ENCODE results near the gene VHLL.

The VHLL gene

GRCh38 chr1:156279837-156280236, 19.3 kb downstream of the VHLL start:
- Histone ChIP-seq H3K27ac (ENCODE audit: low read length) (no peak overlapping the region), H3K4me1 (ENCODE audit: control insufficient read depth in 1 of 2, insufficient read depth in 2 of 2, low read length in 2 of 2) (peaks cover 16 to 28% of the 10 kb centered on the region in 2 donors), H3K4me3 (ENCODE audit: low read depth in 1 of 2, low read length in 2 of 2) (no peak overlapping the region), H3K9me3 (ENCODE audit: control insufficient read depth in 1 of 2, low read length in 2 of 2) (no peaks in the 10 kb centered on the region), H3K27me3 (ENCODE audit: low read depth, low read length) (no peaks in the 10 kb centered on the region), H3K36me3 (ENCODE audit: control insufficient read depth in 1 of 2, insufficient read depth in 2 of 2, low read length in 2 of 2) (peaks cover 28 to 41% of the 10 kb centered on the region in 2 donors)

- Histone ChIP-seq H3K4me1 (ENCODE audit: control insufficient read depth in 1 of 2, insufficient read depth in 2 of 2, low read length in 2 of 2) (peaks cover 7 to 14% of the 10 kb centered on the region in 2 donors), H3K9me3 (ENCODE audit: control insufficient read depth in 1 of 2, low read length in 2 of 2) (no peaks in the 10 kb centered on the region), H3K36me3 (ENCODE audit: control insufficient read depth in 1 of 2, insufficient read depth in 2 of 2, low read length in 2 of 2) (peaks cover 54 to 66% of the 10 kb centered on the region in 2 donors), H3K27ac (ENCODE audit: low read length) (no peak overlapping the region), H3K4me3 (ENCODE audit: low read depth in 1 of 2, low read length in 2 of 2) (no peak overlapping the region), H3K27me3 (ENCODE audit: low read depth, low read length) (no peaks in the 10 kb centered on the region)
Observed at GRCh38 chr1:156276966-156277381, 22.1 kb downstream of the VHLL start.

- H3K27me3 ChIP-seq (ENCODE audit: low read depth, low read length) = no peaks in the 10 kb centered on the region
- no peak overlapping the region for H3K4me3 ChIP-seq (ENCODE audit: low read depth in 1 of 2, low read length in 2 of 2)
- no peak overlapping the region for H3K27ac ChIP-seq (ENCODE audit: low read length)
- no peaks in the 10 kb centered on the region for H3K9me3 ChIP-seq (ENCODE audit: control insufficient read depth in 1 of 2, low read length in 2 of 2)
- peaks cover 57 to 70% of the 10 kb centered on the region in 2 donors for H3K36me3 ChIP-seq (ENCODE audit: control insufficient read depth in 1 of 2, insufficient read depth in 2 of 2, low read length in 2 of 2)
- H3K4me1 ChIP-seq (ENCODE audit: control insufficient read depth in 1 of 2, insufficient read depth in 2 of 2, low read length in 2 of 2) = peaks cover 4 to 9% of the 10 kb centered on the region in 2 donors
Observed at GRCh38 chr1:156276532-156276931, 22.6 kb downstream of the VHLL start.

- Histone ChIP-seq H3K36me3 (ENCODE audit: control insufficient read depth in 1 of 2, insufficient read depth in 2 of 2, low read length in 2 of 2) (peaks cover 69 to 96% of the 10 kb centered on the region in 2 donors), H3K9me3 (ENCODE audit: control insufficient read depth in 1 of 2, low read length in 2 of 2) (no peaks in the 10 kb centered on the region), H3K27me3 (ENCODE audit: low read depth, low read length) (no peaks in the 10 kb centered on the region), H3K4me1 (ENCODE audit: control insufficient read depth in 1 of 2, insufficient read depth in 2 of 2, low read length in 2 of 2) (no peaks in the 10 kb centered on the region), H3K27ac (ENCODE audit: low read length) (no peak overlapping the region), H3K4me3 (ENCODE audit: low read depth in 1 of 2, low read length in 2 of 2) (no peak overlapping the region)
Observed at GRCh38 chr1:156270314-156270713, 28.8 kb downstream of the VHLL start.

GRCh38 chr1:156268336-156268735, 30.8 kb downstream of the VHLL start:
- Histone ChIP-seq H3K9me3 (ENCODE audit: control insufficient read depth in 1 of 2, low read length in 2 of 2) (no peaks in the 10 kb centered on the region), H3K27ac (ENCODE audit: low read length) (no peak overlapping the region), H3K36me3 (ENCODE audit: control insufficient read depth in 1 of 2, insufficient read depth in 2 of 2, low read length in 2 of 2) (peaks cover 63 to 89% of the 10 kb centered on the region in 2 donors), H3K27me3 (ENCODE audit: low read depth, low read length) (no peaks in the 10 kb centered on the region), H3K4me3 (ENCODE audit: low read depth in 1 of 2, low read length in 2 of 2) (no peak overlapping the region), H3K4me1 (ENCODE audit: control insufficient read depth in 1 of 2, insufficient read depth in 2 of 2, low read length in 2 of 2) (no peaks in the 10 kb centered on the region)

- Histone ChIP-seq H3K27ac (ENCODE audit: low read length) (no peak overlapping the region), H3K4me3 (ENCODE audit: low read depth in 1 of 2, low read length in 2 of 2) (no peak overlapping the region), H3K9me3 (ENCODE audit: control insufficient read depth in 1 of 2, low read length in 2 of 2) (no peaks in the 10 kb centered on the region), H3K36me3 (ENCODE audit: control insufficient read depth in 1 of 2, insufficient read depth in 2 of 2, low read length in 2 of 2) (peaks cover 63 to 87% of the 10 kb centered on the region in 2 donors), H3K4me1 (ENCODE audit: control insufficient read depth in 1 of 2, insufficient read depth in 2 of 2, low read length in 2 of 2) (no peaks in the 10 kb centered on the region), H3K27me3 (ENCODE audit: low read depth, low read length) (no peaks in the 10 kb centered on the region)
Observed at GRCh38 chr1:156266051-156266450, 33.1 kb downstream of the VHLL start.

GRCh38 chr1:156263288-156263655, 35.8 kb downstream of the VHLL start:
- Histone ChIP-seq H3K36me3 (ENCODE audit: control insufficient read depth in 1 of 2, insufficient read depth in 2 of 2, low read length in 2 of 2) (peaks cover 80 to 91% of the 10 kb centered on the region in 2 donors), H3K4me3 (ENCODE audit: low read depth in 1 of 2, low read length in 2 of 2) (no peak overlapping the region), H3K27ac (ENCODE audit: low read length) (no peak overlapping the region), H3K4me1 (ENCODE audit: control insufficient read depth in 1 of 2, insufficient read depth in 2 of 2, low read length in 2 of 2) (no peaks in the 10 kb centered on the region), H3K9me3 (ENCODE audit: control insufficient read depth in 1 of 2, low read length in 2 of 2) (no peaks in the 10 kb centered on the region), H3K27me3 (ENCODE audit: low read depth, low read length) (no peaks in the 10 kb centered on the region)

- no peak overlapping the region for H3K4me3 ChIP-seq (ENCODE audit: low read depth in 1 of 2, low read length in 2 of 2)
- no peak overlapping the region for H3K27ac ChIP-seq (ENCODE audit: low read length)
- H3K27me3 ChIP-seq (ENCODE audit: low read depth, low read length) = no peaks in the 10 kb centered on the region
- peaks cover 80 to 91% of the 10 kb centered on the region in 2 donors for H3K36me3 ChIP-seq (ENCODE audit: control insufficient read depth in 1 of 2, insufficient read depth in 2 of 2, low read length in 2 of 2)
- no peaks in the 10 kb centered on the region for H3K9me3 ChIP-seq (ENCODE audit: control insufficient read depth in 1 of 2, low read length in 2 of 2)
- H3K4me1 ChIP-seq (ENCODE audit: control insufficient read depth in 1 of 2, insufficient read depth in 2 of 2, low read length in 2 of 2) = no peaks in the 10 kb centered on the region
Observed at GRCh38 chr1:156262461-156263287, 36.4 kb downstream of the VHLL start.

GRCh38 chr1:156260896-156261295, 38.2 kb downstream of the VHLL start:
- no peaks in the 10 kb centered on the region for H3K4me1 ChIP-seq (ENCODE audit: control insufficient read depth in 1 of 2, insufficient read depth in 2 of 2, low read length in 2 of 2)
- no peaks in the 10 kb centered on the region for H3K27me3 ChIP-seq (ENCODE audit: low read depth, low read length)
- H3K9me3 ChIP-seq (ENCODE audit: control insufficient read depth in 1 of 2, low read length in 2 of 2) = no peaks in the 10 kb centered on the region
- H3K4me3 ChIP-seq (ENCODE audit: low read depth in 1 of 2, low read length in 2 of 2) = no peak overlapping the region
- H3K36me3 ChIP-seq (ENCODE audit: control insufficient read depth in 1 of 2, insufficient read depth in 2 of 2, low read length in 2 of 2) = peaks cover 80 to 91% of the 10 kb centered on the region in 2 donors
- no peak overlapping the region for H3K27ac ChIP-seq (ENCODE audit: low read length)

- no peak overlapping the region for H3K4me3 ChIP-seq (ENCODE audit: low read depth in 1 of 2, low read length in 2 of 2)
- H3K4me1 ChIP-seq (ENCODE audit: control insufficient read depth in 1 of 2, insufficient read depth in 2 of 2, low read length in 2 of 2) = no peaks in the 10 kb centered on the region
- H3K9me3 ChIP-seq (ENCODE audit: control insufficient read depth in 1 of 2, low read length in 2 of 2) = no peaks in the 10 kb centered on the region
- no peak overlapping the region for H3K27ac ChIP-seq (ENCODE audit: low read length)
- H3K27me3 ChIP-seq (ENCODE audit: low read depth, low read length) = no peaks in the 10 kb centered on the region
- peaks cover 74 to 86% of the 10 kb centered on the region in 2 donors for H3K36me3 ChIP-seq (ENCODE audit: control insufficient read depth in 1 of 2, insufficient read depth in 2 of 2, low read length in 2 of 2)
Observed at GRCh38 chr1:156259805-156260204, 39.3 kb downstream of the VHLL start.

- Histone ChIP-seq H3K4me1 (ENCODE audit: control insufficient read depth in 1 of 2, insufficient read depth in 2 of 2, low read length in 2 of 2) (no peaks in the 10 kb centered on the region), H3K27me3 (ENCODE audit: low read depth, low read length) (no peaks in the 10 kb centered on the region), H3K9me3 (ENCODE audit: control insufficient read depth in 1 of 2, low read length in 2 of 2) (no peaks in the 10 kb centered on the region), H3K4me3 (ENCODE audit: low read depth in 1 of 2, low read length in 2 of 2) (no peak overlapping the region), H3K27ac (ENCODE audit: low read length) (no peak overlapping the region), H3K36me3 (ENCODE audit: control insufficient read depth in 1 of 2, insufficient read depth in 2 of 2, low read length in 2 of 2) (peaks cover 74 to 87% of the 10 kb centered on the region in 2 donors)
Observed at GRCh38 chr1:156258859-156259258, 40.2 kb downstream of the VHLL start.

GRCh38 chr1:156257711-156258110, 41.4 kb downstream of the VHLL start:
- peaks cover 74 to 87% of the 10 kb centered on the region in 2 donors for H3K36me3 ChIP-seq (ENCODE audit: control insufficient read depth in 1 of 2, insufficient read depth in 2 of 2, low read length in 2 of 2)
- H3K27ac ChIP-seq (ENCODE audit: low read length) = no peak overlapping the region
- H3K9me3 ChIP-seq (ENCODE audit: control insufficient read depth in 1 of 2, low read length in 2 of 2) = no peaks in the 10 kb centered on the region
- H3K27me3 ChIP-seq (ENCODE audit: low read depth, low read length) = no peaks in the 10 kb centered on the region
- no peaks in the 10 kb centered on the region for H3K4me1 ChIP-seq (ENCODE audit: control insufficient read depth in 1 of 2, insufficient read depth in 2 of 2, low read length in 2 of 2)
- H3K4me3 ChIP-seq (ENCODE audit: low read depth in 1 of 2, low read length in 2 of 2) = no peak overlapping the region
